ENCODE data around the gene PDE2A. TPM values are rescaled to one million over a fixed set of nuclear protein-coding genes. Genes with fewer than 3 reads are reported as not detected.

Gene PDE2A
- total RNA-seq, 1 donor from 2014 or later = 0.82 TPM

- TF ChIP-seq, protein P1, sequence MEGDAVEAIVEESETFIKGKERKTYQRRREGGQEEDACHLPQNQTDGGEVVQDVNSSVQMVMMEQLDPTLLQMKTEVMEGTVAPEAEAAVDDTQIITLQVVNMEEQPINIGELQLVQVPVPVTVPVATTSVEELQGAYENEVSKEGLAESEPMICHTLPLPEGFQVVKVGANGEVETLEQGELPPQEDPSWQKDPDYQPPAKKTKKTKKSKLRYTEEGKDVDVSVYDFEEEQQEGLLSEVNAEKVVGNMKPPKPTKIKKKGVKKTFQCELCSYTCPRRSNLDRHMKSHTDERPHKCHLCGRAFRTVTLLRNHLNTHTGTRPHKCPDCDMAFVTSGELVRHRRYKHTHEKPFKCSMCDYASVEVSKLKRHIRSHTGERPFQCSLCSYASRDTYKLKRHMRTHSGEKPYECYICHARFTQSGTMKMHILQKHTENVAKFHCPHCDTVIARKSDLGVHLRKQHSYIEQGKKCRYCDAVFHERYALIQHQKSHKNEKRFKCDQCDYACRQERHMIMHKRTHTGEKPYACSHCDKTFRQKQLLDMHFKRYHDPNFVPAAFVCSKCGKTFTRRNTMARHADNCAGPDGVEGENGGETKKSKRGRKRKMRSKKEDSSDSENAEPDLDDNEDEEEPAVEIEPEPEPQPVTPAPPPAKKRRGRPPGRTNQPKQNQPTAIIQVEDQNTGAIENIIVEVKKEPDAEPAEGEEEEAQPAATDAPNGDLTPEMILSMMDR (IDR thresholded peaks at IDR 0.05; ENCODE audit: insufficient read depth, low read depth, low read length) = no peak
- no peak for TF ChIP-seq EZH2 (IDR thresholded peaks at IDR 0.05; ENCODE audit: insufficient read depth, low read length)
- Histone ChIP-seq H3K4me1 (ENCODE audit: insufficient read depth, low read length) (no peaks in the 10 kb centered on the region), H3K27me3 (ENCODE audit: insufficient read depth, low read length) (peaks cover 13% of the 10 kb centered on the region), H3K9ac (ENCODE audit: low read length) (no peak overlapping the region), H3K36me3 (ENCODE audit: insufficient read depth, low read length) (no peaks in the 10 kb centered on the region), H3K4me2 (ENCODE audit: low read length) (no peak overlapping the region), H3K27ac (ENCODE audit: low read depth, low read length) (no peak overlapping the region), H3K4me3 (ENCODE audit: insufficient read depth, low read depth, low read length) (no peak overlapping the region), H4K20me1 (ENCODE audit: insufficient read depth, low read length) (no peaks in the 10 kb centered on the region), H3K79me2 (ENCODE audit: insufficient read depth, low read length) (no peaks in the 10 kb centered on the region), H3K9me3 (ENCODE audit: insufficient read depth, low read depth, low read length) (no peaks in the 10 kb centered on the region), H2AFZ (ENCODE audit: low read depth, low read length) (no peak overlapping the region)
- Mint-ChIP-seq H3K4me1 (ENCODE audit: low read depth, unreplicated experiment) (peaks cover 5% of the 10 kb centered on the region), H3K27ac (ENCODE audit: unreplicated experiment) (peak overlapping the region; percentile 62), H3K9me3 (ENCODE audit: unreplicated experiment) (peaks cover 8% of the 10 kb centered on the region), H3K36me3 (ENCODE audit: low read depth, unreplicated experiment) (no peaks in the 10 kb centered on the region), H3K27me3 (ENCODE audit: low read depth, unreplicated experiment) (peaks cover 68% of the 10 kb centered on the region), H3K4me3 (ENCODE audit: unreplicated experiment) (no peak overlapping the region)
- FAIRE-seq (no peak), DNase-seq (ENCODE audit: low read depth) (no peak)
Observed at GRCh38 chr11:72621008-72621610, 53.1 kb downstream of the PDE2A start.

- Histone ChIP-seq H3K9me3 (ENCODE audit: insufficient read depth, low read depth, low read length) (no peaks in the 10 kb centered on the region), H3K4me3 (ENCODE audit: insufficient read depth, low read depth, low read length) (no peak overlapping the region), H4K20me1 (ENCODE audit: insufficient read depth, low read length) (no peaks in the 10 kb centered on the region), H3K9ac (ENCODE audit: low read length) (no peak overlapping the region), H3K27ac (ENCODE audit: low read depth, low read length) (no peak overlapping the region), H3K4me2 (ENCODE audit: low read length) (no peak overlapping the region), H3K27me3 (ENCODE audit: insufficient read depth, low read length) (peaks cover 26% of the 10 kb centered on the region), H3K36me3 (ENCODE audit: insufficient read depth, low read length) (no peaks in the 10 kb centered on the region), H2AFZ (ENCODE audit: low read depth, low read length) (no peak overlapping the region), H3K4me1 (ENCODE audit: insufficient read depth, low read length) (no peaks in the 10 kb centered on the region), H3K79me2 (ENCODE audit: insufficient read depth, low read length) (no peaks in the 10 kb centered on the region)
- no peak overlapping the region for H3K27ac Mint-ChIP-seq (ENCODE audit: unreplicated experiment)
- TF ChIP-seq, protein P1 (IDR thresholded peaks at IDR 0.05; ENCODE audit: insufficient read depth, low read depth, low read length) = no peak
- TF ChIP-seq EZH2 (IDR thresholded peaks at IDR 0.05; ENCODE audit: insufficient read depth, low read length) = no peak
- no peaks in the 10 kb centered on the region for H3K36me3 Mint-ChIP-seq (ENCODE audit: low read depth, unreplicated experiment)
- H3K4me3 Mint-ChIP-seq (ENCODE audit: unreplicated experiment) = no peak overlapping the region
- DNase-seq (ENCODE audit: low read depth) (no peak), FAIRE-seq (no peak)
- peaks cover 8% of the 10 kb centered on the region for H3K9me3 Mint-ChIP-seq (ENCODE audit: unreplicated experiment)
- H3K27me3 Mint-ChIP-seq (ENCODE audit: low read depth, unreplicated experiment) = peaks cover 77% of the 10 kb centered on the region
- peaks cover 5% of the 10 kb centered on the region for H3K4me1 Mint-ChIP-seq (ENCODE audit: low read depth, unreplicated experiment)
Observed at GRCh38 chr11:72618803-72619202, 55.4 kb downstream of the PDE2A start.

GRCh38 chr11:72617080-72617762 is 57.0 kb downstream of the PDE2A start:
- no peaks in the 10 kb centered on the region for H4K20me1 ChIP-seq (ENCODE audit: insufficient read depth, low read length)
- H3K4me2 ChIP-seq (ENCODE audit: low read length) = no peak overlapping the region
- no peak overlapping the region for H3K4me3 Mint-ChIP-seq (ENCODE audit: unreplicated experiment)
- no peak overlapping the region for H3K9ac ChIP-seq (ENCODE audit: low read length)
- peaks cover 3% of the 10 kb centered on the region for H3K9me3 Mint-ChIP-seq (ENCODE audit: unreplicated experiment)
- H3K79me2 ChIP-seq (ENCODE audit: insufficient read depth, low read length) = no peaks in the 10 kb centered on the region
- DNase-seq (ENCODE audit: low read depth) = peak; percentile 10
- FAIRE-seq = no peak
- peaks cover 28% of the 10 kb centered on the region for H3K27me3 ChIP-seq (ENCODE audit: insufficient read depth, low read length)
- peaks cover 75% of the 10 kb centered on the region for H3K27me3 Mint-ChIP-seq (ENCODE audit: low read depth, unreplicated experiment)
- no peak overlapping the region for H3K4me3 ChIP-seq (ENCODE audit: insufficient read depth, low read depth, low read length)
- no peak overlapping the region for H2AFZ ChIP-seq (ENCODE audit: low read depth, low read length)
- no peaks in the 10 kb centered on the region for H3K4me1 ChIP-seq (ENCODE audit: insufficient read depth, low read length)
- H3K27ac Mint-ChIP-seq (ENCODE audit: unreplicated experiment) = no peak overlapping the region
- H3K27ac ChIP-seq (ENCODE audit: low read depth, low read length) = no peak overlapping the region
- peak; percentile 17 for TF ChIP-seq EZH2 (IDR thresholded peaks at IDR 0.05; ENCODE audit: insufficient read depth, low read length)
- TF ChIP-seq, protein P1 (IDR thresholded peaks at IDR 0.05; ENCODE audit: insufficient read depth, low read depth, low read length) = no peak
- H3K9me3 ChIP-seq (ENCODE audit: insufficient read depth, low read depth, low read length) = no peaks in the 10 kb centered on the region
- no peaks in the 10 kb centered on the region for H3K36me3 Mint-ChIP-seq (ENCODE audit: low read depth, unreplicated experiment)
- H3K4me1 Mint-ChIP-seq (ENCODE audit: low read depth, unreplicated experiment) = peaks cover 5% of the 10 kb centered on the region
- no peaks in the 10 kb centered on the region for H3K36me3 ChIP-seq (ENCODE audit: insufficient read depth, low read length)

Measured in astrocyte (in vitro differentiated cells and primary cell).